Cerebellar cortex (tissue), 1 donor: Measurements from ENCODE around the gene FAM168A.
A peak's percentile ranks its signal among the peaks of the same experiment; 100 is the strongest.

Experiments
- DNase-seq: peaks from one replicate; pipeline ENCODE4 v3.0.0-alpha.2; 2015; ENCODE audit warnings: low spot score

FAM168A gene

DNA sequence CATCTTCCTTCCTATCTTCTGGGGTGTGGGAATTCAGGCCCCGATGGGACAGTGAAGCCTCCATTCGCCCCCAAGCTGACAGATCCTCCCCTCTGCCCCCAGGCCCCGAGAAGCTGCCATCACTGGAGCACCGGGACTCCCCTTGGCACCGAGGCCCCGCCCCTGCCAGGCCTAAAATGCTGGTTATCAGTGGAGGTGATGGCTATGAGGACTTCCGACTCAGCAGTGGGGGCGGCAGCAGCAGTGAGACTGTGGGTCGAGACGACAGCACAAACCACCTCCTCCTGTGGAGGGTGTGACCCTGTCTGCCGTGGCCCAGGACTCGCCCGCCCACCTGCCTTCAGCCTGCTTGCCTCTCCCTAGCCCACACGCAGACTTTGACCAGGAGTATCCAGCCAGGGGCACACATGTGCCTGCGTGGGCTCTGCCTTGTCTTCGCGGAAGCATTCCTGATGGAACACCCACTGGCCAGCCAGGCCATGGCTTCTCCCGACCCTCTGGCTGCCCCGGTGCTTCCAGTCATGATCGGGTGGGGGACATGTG is 230.4 kb downstream of the FAM168A start:
- DNase-seq, result no peak

GRCh38 chr11:73366953-73367352 is 231.0 kb downstream of the FAM168A start:
- no peak for DNase-seq

- no peak for DNase-seq
These were observed 231.7 kb downstream of the FAM168A start for GRCh38 chr11:73366265-73366610.

DNA sequence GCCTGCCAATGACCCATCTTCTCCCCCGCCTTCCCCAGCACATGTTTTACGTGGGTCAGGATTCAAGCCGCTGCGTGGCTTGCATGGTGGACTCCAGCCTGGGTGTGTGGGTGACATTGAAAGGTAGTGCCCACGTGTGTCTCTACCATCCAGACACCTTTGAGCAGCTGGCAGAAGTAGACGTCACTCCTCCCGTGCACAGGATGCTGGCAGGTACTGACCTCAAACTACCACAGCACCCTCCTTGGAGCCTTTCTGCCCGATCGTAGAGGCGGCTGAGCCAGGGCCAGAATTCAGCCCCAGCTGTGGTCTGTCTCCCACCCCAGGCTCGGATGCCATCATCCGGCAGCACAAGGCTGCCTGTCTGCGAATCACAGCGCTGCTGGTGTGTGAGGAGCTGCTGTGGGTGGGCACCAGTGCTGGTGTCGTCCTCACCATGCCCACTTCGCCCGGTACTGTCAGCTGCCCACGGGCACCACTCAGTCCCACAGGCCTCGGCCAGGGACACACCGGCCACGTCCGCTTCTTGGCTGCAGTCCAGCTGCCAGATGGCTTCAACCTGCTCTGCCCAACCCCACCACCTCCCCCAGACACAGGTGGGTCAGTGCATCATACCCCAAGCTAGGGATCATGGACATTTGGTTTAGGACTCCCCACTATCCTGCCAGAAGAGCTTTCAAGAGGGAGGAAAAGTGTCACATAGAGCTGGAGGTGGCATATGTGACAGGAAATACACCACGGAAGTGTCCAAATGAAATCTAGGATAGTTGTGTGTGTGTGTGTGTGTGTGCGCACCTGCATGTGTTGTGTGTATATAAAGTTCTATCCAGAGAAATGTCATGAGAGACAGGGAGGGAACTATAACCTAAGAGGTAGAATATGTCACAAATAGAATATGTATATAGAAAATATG is 232.3 kb downstream of the FAM168A start:
- DNase-seq, result peak; percentile 44

- no peak for DNase-seq
These were observed 234.8 kb downstream of the FAM168A start for GRCh38 chr11:73363147-73363546.

DNA sequence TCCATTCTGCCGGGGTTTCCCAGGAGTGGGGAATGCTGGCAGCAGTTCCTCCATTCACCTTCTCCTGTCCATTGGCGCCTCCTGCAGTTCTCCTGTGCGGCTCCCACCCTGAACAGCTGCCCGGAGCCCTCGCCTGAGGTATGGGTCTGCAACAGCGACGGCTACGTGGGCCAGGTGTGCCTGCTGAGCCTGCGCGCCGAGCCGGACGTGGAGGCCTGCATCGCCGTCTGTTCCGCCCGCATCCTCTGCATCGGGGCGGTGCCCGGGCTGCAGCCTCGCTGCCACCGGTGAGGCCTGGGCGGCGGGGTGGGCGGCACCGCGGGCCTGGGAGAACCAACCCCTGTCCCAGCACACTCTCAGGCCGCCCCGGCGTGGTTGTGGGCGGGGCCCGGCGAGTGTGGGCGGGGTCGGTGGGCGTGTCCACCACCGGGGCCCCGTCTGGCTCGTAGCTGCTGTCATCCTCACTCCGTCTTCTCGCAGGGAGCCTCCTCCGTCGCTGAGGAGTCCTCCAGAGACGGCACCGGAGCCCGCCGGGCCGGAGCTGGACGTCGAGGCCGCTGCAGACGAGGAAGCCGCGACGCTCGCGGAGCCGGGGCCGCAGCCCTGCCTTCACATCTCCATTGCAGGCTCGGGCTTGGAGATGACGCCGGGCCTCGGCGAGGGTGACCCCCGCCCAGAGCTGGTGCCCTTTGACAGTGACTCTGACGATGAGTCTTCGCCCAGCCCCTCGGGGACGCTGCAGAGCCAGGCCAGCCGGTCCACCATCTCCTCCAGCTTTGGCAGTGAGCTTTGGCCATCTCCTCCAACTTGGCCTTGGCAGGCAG is 235.7 kb downstream of the FAM168A start:
- DNase-seq, result no peak

GRCh38 chr11:73360743-73361369 is 237.1 kb downstream of the FAM168A start:
- DNase-seq, result no peak

- no peak for DNase-seq
These were observed 237.8 kb downstream of the FAM168A start for GRCh38 chr11:73359930-73360742.

DNA sequence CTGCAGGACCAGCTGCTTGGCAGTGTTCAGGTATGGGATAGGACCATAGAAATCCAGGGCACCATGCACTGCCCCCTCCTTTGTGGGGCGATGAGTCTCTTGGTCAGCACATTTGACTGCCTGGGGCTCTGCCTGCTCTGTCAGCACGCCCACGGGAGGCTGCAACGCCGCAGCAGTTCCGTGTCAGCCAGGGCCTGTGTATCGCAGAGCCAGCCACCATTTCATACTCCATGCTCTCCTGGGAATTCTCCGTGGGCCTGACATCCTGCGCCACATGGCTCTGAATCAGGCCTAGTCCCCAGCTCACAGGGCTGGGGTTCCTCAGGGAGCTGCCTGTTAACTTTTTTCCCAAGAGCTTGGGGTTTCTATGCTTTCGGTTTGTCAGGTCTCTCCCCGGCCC is 238.6 kb downstream of the FAM168A start:
- no peak for DNase-seq

DNA sequence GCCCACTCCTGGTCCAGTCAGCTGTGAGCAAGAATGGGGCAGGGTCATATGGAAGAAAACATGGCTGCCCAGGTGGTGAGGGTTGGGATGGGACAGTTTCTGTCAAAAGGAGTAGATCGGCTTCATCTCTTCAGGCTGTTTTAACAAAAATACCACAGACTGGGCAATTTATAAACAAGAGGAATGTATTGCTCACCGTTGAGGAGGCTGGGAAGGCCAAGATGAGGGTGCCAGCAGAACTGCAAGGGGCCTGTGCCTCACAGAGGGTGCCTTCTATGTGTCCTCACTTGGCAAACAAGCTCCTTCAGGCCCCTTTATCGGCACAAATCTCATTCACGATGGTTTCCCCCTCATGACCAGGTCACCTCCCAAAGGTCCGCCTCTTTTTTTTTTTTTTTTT is 239.8 kb downstream of the FAM168A start:
- no peak for DNase-seq

- DNase-seq, result no peak
These were observed 240.7 kb downstream of the FAM168A start for GRCh38 chr11:73356979-73357860.

GRCh38 chr11:73355109-73355508 is 242.8 kb downstream of the FAM168A start:
- DNase-seq, result no peak

DNA sequence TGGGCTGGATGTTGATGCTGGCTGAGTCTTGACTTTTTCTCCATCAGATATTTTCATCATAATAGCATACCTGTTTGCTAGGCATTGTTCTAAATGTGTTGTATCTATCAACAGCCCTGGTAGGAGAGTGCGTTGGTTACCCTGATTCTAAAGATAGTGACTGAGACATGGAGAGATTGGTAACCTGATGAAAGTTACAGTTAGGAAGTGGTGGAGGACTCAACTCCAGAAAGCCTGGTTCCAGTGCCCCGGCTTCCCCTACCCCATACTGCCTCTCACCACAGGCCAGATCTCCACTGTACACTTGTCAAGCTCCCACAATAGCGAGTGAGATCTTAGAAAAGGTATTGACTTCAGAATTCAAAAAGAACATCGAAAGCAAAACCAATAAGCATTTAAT is 244.5 kb downstream of the FAM168A start:
- no peak for DNase-seq

GRCh38 chr11:73350908-73351636 is 246.8 kb downstream of the FAM168A start:
- peak; percentile 76 for DNase-seq
